Measurements from ENCODE around the gene TLE2. TPM values are rescaled to one million over a fixed set of nuclear protein-coding genes. Genes with fewer than 3 reads are reported as not detected.

TLE2 gene
- total RNA-seq, 4 donors from 2014 or later, result 19.3 to 39.8 (median 31.0) TPM

DNA sequence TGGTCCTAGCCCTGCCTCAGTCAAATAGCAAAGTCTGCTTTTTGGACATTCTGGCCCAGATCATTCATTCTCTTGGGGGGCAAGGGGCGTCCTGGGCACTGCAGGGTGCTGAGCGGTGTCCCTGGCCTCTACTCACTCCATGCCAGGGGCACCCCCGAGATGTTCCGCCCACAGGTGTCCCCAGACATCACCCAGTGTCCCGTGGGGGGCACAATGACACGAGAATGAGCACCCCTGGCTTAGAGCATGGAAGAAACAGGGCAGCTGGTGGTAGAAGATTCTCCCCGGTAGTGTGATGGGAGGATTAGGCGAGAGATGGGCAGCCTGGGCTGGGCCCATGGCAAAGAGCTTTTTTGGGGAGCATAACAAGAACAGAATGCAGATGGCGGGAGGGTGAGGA lies 38.5 kb upstream of the TLE2 start:
- ATAC-seq (ENCODE audit: low FRiP score), result no peak
- no peak for DNase-seq (ENCODE audit: low spot score)
- TF ChIP-seq, protein P1, sequence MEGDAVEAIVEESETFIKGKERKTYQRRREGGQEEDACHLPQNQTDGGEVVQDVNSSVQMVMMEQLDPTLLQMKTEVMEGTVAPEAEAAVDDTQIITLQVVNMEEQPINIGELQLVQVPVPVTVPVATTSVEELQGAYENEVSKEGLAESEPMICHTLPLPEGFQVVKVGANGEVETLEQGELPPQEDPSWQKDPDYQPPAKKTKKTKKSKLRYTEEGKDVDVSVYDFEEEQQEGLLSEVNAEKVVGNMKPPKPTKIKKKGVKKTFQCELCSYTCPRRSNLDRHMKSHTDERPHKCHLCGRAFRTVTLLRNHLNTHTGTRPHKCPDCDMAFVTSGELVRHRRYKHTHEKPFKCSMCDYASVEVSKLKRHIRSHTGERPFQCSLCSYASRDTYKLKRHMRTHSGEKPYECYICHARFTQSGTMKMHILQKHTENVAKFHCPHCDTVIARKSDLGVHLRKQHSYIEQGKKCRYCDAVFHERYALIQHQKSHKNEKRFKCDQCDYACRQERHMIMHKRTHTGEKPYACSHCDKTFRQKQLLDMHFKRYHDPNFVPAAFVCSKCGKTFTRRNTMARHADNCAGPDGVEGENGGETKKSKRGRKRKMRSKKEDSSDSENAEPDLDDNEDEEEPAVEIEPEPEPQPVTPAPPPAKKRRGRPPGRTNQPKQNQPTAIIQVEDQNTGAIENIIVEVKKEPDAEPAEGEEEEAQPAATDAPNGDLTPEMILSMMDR (IDR thresholded peaks at IDR 0.05), result no peak

DNA sequence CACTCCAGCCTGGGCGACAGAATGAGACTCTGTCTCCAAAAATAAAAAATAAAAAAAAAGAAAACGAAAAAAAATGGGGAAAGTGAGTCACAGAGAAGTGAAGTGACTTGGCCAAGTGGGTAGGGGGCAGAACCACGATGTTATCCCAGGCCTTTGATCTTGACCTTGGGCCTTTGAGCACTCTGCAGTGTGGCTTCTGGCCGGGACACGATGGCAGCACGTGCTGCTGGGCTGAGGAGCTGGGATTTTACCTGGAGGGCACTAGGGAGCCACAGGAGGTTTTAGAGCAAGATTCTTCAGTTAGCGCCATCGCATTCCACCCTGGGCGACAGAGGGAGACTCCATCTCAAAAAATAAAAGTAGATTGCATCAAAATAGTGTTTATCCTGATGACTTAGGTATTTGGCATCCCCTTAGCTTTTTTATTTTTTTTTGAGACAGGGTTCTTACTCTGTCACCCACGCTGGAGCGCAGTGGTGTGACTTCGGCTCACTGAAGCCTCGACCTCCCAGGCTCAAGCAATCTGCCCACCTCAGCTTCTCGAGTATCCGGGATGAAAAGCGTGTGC lies 37.5 kb upstream of the TLE2 start:
- ATAC-seq (ENCODE audit: low FRiP score) (no peak), DNase-seq (ENCODE audit: low spot score) (no peak)
- TF ChIP-seq, protein P1 (IDR thresholded peaks at IDR 0.05), result no peak

DNA sequence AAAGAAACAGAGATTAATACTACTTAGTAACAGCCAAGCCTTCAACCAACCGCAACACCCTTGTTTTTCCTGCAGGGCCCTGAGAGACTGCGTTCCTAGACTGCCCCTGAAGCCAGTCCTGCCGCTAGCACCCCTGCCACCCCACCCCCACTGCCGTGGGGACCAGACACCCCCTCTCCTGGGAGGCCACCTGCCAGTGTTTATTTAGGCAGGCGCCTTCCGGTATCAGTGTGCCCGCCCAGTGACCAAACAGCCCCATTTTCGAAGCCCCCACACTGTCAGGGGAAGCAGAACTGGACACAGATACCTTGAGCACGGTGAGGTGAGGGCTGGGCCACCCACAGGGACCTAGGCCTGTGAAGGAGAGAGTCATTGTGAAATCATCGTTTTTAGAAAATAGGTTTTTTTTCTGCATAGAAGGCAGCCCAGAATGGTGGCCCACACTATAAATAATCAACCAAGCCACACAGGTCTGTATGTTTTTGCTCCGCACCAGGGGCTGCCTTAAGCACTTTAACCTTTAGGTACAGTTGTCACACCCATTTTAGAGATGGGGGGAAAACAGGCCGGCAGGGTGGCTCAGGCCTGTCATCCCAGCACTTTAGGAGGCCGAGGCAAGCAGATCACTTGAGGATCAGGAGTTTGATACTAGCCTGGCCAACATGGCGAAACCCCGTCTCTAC lies 36.7 kb upstream of the TLE2 start:
- DNase-seq (ENCODE audit: low spot score), result no peak
- ATAC-seq (ENCODE audit: low FRiP score), result no peak
- TF ChIP-seq, protein P1 (IDR thresholded peaks at IDR 0.05), result no peak

DNA sequence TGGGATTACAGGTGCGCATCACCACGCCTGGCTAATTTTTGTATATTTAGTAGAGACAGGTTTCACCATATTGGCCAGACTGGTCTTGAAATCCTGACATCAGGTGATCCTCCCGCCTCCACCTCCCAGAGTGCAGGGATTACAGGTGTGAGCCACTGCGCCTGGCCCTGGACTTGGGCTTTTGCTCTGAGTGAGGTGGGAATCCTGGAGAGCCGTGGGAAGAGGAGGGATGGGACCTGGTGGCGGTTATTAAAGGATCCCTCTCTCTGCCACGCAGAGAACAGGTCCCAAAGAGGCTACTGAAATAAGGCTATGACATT lies 34.9 kb upstream of the TLE2 start:
- ATAC-seq (ENCODE audit: low FRiP score) (no peak), DNase-seq (ENCODE audit: low spot score) (no peak)
- TF ChIP-seq, protein P1 (IDR thresholded peaks at IDR 0.05), result no peak

DNA sequence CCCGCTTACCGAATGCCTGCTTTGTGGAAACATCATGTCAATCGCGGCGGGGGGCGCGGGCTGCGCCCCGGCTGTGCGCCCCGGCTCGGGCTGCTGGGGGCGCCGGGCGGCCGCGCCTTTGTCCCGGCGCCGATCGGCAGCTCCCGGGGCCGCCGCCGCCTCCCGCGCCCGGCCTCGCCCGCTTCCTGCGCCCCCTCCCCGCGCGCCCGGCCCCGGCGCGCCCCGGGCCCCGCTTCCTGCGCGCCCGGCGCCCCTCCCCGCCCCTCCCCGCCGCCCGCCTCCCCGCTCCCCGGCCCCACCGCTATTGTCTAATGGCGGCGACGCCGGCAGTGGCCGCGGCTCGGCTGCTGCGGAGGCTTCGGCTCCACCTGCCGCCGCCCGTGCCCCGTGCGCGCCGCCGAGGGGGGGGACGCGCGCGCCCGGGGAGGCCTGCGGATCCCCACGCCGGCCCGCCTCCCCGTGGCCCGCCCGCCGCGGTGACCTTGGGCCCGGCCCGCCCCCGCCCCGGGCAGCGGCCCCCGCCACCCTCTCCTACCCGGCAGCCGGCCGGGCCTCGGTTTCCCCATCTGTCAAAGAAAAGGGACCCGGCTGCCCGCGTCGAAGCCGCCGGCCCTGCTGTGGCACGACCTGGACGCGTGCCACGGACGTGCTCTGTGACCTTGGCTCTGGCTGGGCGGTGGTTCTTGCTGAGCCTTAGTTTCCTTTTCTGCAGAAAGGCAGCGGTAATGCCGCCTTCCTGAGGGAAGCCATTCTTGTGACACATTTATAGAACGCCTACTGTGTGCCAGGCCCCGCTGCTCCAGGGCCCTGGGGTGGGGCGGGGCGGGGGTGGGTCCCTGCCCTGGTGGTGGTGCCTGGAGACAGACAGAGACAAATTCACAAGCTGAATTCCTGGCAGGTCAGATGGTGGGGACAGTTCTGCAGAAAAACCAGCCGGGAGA lies 33.4 kb upstream of the TLE2 start, which contains the start of gene TLE5:
Gene TLE5 (minus strand): TSS at position 331 of the 941 bp plus-strand sequence. CDS start 295 bp downstream, at position 36.
- DNase-seq (ENCODE audit: low spot score), result no peak
- ATAC-seq (ENCODE audit: low FRiP score), result peak; percentile 45

More for the DNA sequence above, 33.4 kb upstream of the TLE2 start, which contains the start of gene TLE5:
- TF ChIP-seq, protein P1 (IDR thresholded peaks at IDR 0.05), result no peak

Measured in omental fat pad (tissue), 4 donors.